D721Med (cell line): ENCODE data around the gene PRKCB.

Experiments used
- DNase-seq: peaks from one replicate; pipeline ENCODE4 v3.0.0; 2011; ENCODE audit warnings: low spot score; ENCODE audit not compliant: insufficient read length
- FAIRE-seq: peaks from 2 replicates; lab custom pipeline; 2011; peaks lifted over from hg19 to GRCh38; lab: Jason Lieb, UNC
- TF ChIP-seq, protein P1 (sequence below): IDR thresholded peaks from 2 replicates; pipeline ENCODE4 v1.5.1; 2012; ENCODE audit warnings: mild to moderate bottlenecking, control low read depth; ENCODE audit not compliant: insufficient read depth; ENCODE audit errors: missing control alignments

The PRKCB gene

DNA sequence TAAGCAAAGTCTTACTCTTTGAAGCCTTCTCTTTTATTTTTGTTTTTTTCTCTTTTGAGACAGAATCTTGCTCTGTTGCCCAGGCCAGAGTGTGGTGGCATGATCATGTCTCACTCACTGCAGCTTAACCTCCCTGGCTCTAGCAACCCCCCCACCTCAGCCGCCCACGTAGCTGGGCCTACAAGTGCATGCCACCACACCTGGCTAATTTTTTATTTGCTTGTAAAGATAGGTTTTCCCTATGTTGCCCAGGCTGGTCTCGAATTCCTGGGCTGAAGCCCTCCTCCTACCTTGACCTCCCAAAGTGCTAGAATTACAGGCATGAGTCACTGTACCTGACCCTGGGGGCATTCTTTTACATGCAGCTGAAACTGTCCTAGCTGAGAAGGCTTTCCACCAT is 154.7 kb downstream of the PRKCB start:
- no peak for FAIRE-seq
- no peak for DNase-seq
- TF ChIP-seq, protein P1, sequence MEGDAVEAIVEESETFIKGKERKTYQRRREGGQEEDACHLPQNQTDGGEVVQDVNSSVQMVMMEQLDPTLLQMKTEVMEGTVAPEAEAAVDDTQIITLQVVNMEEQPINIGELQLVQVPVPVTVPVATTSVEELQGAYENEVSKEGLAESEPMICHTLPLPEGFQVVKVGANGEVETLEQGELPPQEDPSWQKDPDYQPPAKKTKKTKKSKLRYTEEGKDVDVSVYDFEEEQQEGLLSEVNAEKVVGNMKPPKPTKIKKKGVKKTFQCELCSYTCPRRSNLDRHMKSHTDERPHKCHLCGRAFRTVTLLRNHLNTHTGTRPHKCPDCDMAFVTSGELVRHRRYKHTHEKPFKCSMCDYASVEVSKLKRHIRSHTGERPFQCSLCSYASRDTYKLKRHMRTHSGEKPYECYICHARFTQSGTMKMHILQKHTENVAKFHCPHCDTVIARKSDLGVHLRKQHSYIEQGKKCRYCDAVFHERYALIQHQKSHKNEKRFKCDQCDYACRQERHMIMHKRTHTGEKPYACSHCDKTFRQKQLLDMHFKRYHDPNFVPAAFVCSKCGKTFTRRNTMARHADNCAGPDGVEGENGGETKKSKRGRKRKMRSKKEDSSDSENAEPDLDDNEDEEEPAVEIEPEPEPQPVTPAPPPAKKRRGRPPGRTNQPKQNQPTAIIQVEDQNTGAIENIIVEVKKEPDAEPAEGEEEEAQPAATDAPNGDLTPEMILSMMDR = no peak

DNA sequence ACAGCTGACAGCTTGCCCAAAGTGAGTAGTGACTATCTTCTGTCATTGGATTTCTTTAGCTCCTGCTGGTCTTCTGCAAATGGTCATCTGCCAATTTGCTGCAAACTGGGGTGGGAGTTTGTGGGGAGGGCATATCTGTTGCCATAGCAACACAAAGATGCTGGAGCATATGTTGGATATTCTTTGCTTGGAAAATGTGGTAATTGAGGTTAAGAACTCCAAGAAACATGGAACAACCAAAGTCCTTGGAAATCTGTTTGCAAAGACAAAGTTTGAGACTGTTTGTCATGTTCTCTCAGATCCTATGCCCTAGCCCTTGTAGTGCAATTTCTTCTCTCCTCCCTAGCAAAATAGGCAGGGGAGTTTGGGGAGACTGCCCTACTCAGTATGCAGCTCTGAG is 155.3 kb downstream of the PRKCB start:
- TF ChIP-seq, protein P1 = no peak
- no peak for FAIRE-seq
- no peak for DNase-seq

DNA sequence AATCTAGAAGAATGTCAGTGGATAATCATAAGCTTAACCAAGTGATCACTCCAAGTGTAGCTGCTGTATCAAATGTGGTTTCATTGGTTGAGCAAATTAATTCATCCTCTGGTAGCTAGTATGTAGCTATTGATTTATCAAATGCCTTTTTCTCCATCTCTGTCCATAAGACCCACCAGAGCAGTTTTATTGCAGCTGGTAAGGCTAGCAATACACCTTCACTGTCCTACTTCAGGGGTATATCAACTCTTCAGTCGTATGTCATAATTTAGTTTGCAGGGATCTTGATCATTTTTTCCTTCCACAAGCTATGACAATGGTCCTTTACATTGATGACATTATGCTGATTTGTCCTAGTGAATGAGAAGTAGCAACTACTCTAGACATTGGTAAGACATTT is 158.8 kb downstream of the PRKCB start:
- TF ChIP-seq, protein P1 = no peak
- DNase-seq = no peak
- FAIRE-seq = no peak

DNA sequence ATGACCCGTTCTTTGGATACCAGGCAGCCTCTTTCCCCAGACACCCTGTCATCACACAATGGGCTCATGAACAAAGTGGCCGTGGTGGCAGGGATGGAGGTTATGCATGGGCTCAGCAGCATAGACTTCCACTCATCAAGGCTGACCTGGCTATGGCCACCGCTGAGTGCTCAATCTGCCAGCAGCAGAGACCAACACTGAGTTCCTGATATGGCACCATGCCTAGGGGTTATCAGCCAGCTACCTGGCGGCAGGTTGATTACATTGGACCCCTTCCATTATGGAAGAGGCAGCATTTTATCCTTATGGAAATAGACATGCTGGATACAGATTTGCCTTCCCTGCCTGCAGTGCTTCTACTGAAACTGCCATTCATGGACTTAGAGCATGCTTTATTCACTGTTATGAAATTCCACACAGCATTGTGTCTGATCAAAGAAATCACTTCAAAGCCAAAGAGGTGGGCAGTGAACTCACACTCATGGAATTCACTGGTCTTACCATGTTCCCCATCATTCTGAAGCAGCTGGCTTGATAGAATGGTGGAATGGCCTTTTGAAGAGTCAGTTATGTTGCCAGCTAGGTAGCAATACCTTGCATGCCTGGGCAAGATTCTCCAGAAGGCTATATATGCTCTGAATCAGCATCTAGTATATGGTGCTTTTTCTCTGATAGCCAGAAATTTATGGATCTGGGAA is 160.6 kb downstream of the PRKCB start:
- FAIRE-seq = no peak

DNA sequence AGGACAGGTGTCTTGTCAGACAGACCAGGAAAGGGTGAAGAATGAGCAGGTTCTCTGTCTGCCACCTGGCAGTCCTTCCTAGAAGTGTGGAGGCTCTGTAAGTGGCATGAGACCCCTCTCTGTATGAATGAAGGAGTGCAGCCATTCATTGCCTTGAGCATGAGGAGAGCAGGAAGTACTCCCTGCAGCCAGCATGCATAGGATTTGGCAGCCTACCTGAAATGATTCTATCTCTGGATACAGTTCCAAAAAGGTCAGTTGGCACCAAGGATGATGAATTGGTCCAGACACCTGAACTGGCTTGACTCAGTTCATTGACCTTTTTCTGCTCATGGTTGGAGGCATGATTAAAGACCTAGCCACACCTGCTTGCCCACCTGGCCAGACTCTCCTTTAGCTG is 163.0 kb downstream of the PRKCB start:
- no peak for FAIRE-seq
- TF ChIP-seq, protein P1 = no peak

More for the DNA sequence above, 160.6 kb downstream of the PRKCB start:
- DNase-seq = no peak
- TF ChIP-seq, protein P1 = no peak

DNA sequence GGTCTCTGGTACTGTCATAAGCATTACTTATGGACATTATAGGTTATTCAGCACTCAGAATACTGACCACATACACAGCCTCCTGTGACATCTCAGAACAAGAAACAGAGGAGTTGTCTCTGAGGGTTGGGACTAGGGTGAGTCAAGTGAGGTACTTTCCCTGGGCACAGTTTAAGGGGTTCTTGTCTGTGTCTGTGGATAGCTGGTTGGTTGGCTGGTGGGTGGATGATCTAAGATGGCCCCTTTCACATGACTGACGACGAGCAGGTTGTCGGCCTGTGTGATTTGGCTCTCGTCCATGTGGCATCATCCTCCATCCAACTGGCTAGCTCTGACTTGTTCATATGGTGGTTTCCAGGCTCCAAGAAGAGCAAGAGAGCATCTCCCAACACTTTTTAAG is 163.9 kb downstream of the PRKCB start:
- TF ChIP-seq, protein P1 = no peak
- no peak for DNase-seq
- no peak for FAIRE-seq

More for the DNA sequence above, 163.0 kb downstream of the PRKCB start:
- no peak for DNase-seq

DNA sequence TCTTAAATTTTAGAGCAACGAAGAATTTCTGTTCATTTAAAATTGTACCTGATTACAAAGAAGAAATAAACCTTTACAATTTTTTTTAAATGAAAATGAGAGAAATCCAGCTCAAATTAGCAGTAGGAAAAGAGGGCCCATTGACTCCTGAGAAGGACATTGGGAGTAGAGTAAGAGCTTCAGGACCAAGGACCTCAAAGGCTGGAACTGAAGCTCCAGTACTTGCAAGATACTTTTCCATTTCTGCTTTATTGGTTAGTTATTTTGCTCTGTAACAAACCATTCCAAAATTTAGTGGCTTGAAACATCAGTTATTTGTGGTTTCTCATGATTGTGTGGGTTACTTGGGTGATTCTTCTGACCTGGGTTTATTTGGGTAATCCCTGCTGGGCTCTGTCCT is 165.9 kb downstream of the PRKCB start:
- DNase-seq = no peak
- FAIRE-seq = no peak
- TF ChIP-seq, protein P1 = no peak
